Small intestine (tissue), 7 donors: ENCODE measurements around the gene ARMC2. TPM values are rescaled to one million over a fixed set of nuclear protein-coding genes. Genes with fewer than 3 reads are reported as not detected.

Experiments
- DNase-seq, 2 donors: peaks; one replicate each; pipeline versions ENCODE4 v3.0.0 to v3.0.0-alpha.2; 2013
- FAIRE-seq: peaks from 2 replicates; lab custom pipeline; 2012; peaks lifted over from hg19 to GRCh38; lab: Jason Lieb, UNC
- H3K27ac ChIP-seq, 3 donors: one replicate each; pipeline ENCODE4 v1.5.1; 2013; ENCODE audit warnings: low read length in 2 of 3, mild to moderate bottlenecking in 2 of 3, control low read depth in 1 of 3, inconsistent platforms in 1 of 3, low read depth in 1 of 3, moderate library complexity in 1 of 3
- H3K27me3 ChIP-seq, 3 donors: one replicate each; pipeline ENCODE4 v1.6.1; 2013; ENCODE audit warnings: low read length in 3 of 3, inconsistent platforms in 1 of 3; ENCODE audit not compliant: control insufficient read depth in 3 of 3, insufficient read depth in 3 of 3
- H3K36me3 ChIP-seq, 3 donors: one replicate each; pipeline ENCODE4 v1.6.1; 2013; ENCODE audit warnings: low read length in 3 of 3, inconsistent platforms in 1 of 3, low read depth in 1 of 3, mild to moderate bottlenecking in 1 of 3, moderate library complexity in 1 of 3; ENCODE audit not compliant: control insufficient read depth in 3 of 3, insufficient read depth in 2 of 3
- H3K4me1 ChIP-seq, 3 donors: one replicate each; pipeline ENCODE4 v1.6.1; 2013; ENCODE audit warnings: low read length in 2 of 3, inconsistent platforms in 1 of 3, low read depth in 1 of 3, mild to moderate bottlenecking in 1 of 3, moderate library complexity in 1 of 3; ENCODE audit not compliant: control insufficient read depth in 3 of 3, insufficient read depth in 2 of 3
- H3K4me3 ChIP-seq, 3 donors: one replicate each; pipeline ENCODE4 v1.5.1; 2013; ENCODE audit warnings: low read length in 3 of 3, control low read depth in 1 of 3, inconsistent platforms in 1 of 3, low read depth in 1 of 3, mild to moderate bottlenecking in 1 of 3, moderate library complexity in 1 of 3
- H3K9me3 ChIP-seq, 2 donors: one replicate each; pipeline ENCODE4 v1.6.1; 2013; ENCODE audit warnings: low read depth in 1 of 2, low read length in 1 of 2; ENCODE audit not compliant: control insufficient read depth in 2 of 2, insufficient read depth in 1 of 2
- WGBS, 3 donors: extraction: QIAGEN DNeasy Blood & Tissue Kit; methylation state at CpG; one replicate each; pipeline ENCODE4 v1.1.7; 2013; 5-methylcytosine and 5-hydroxymethylcytosine counted together
- polyA plus RNA-seq, 4 donors: library from polyadenylated mRNA; stranded (reverse) in 3 of 4; unstranded in 1 of 4; fragments of 200-250 nt in 3 of 4; fragments of 120-200 nt in 1 of 4; gene quantifications; one replicate each; pipeline versions ENCODE4 v1.2.1 to v1.2.3, GENCODE V29; 2013
- donor health status: healthy with polysubstance abuse.
- donor health status: control.
- donor health status: control.
- donor health status: Bipolar disorder and iron deficiency.
- donor health status: healthy.

ARMC2 gene
- polyA plus RNA-seq, 4 donors = 0.22 to 4.1 (median 2.3) TPM

DNA sequence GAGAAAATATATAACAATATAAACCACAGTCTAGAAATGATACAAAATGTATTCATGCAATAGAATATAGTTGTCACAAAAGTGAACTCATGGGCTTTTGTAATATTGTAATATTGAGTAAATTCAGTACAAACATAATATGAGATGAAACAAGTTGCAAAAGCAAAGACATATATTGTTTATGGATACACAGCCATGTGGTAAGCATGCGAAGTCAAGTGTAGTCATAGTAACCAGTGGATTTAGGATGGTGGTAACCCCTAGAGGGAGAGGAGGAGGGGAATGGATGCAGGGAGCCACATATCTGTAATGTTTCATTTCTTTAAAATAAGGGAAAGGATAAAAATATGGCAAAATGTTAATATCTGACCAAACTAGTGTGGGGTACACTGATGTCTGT, 47.3 kb downstream of the ARMC2 start:
- Histone ChIP-seq H3K36me3 (peaks cover 0 to 4% (median 0%) of the 10 kb centered on the region in 3 donors), H3K9me3 (no peaks in the 10 kb centered on the region), H3K27me3 (no peaks in the 10 kb centered on the region), H3K4me1 (peaks cover 1 to 3% (median 2%) of the 10 kb centered on the region in 3 donors), H3K27ac (peak overlapping the region in 2 of 3 donors; percentile 76 to 77), H3K4me3 (no peak overlapping the region)
- no peak for FAIRE-seq
- 79 to 100% (median 97%) methylated on average over 1 of the region's 1 CpG for WGBS, 3 donors
- no peak for DNase-seq

DNA sequence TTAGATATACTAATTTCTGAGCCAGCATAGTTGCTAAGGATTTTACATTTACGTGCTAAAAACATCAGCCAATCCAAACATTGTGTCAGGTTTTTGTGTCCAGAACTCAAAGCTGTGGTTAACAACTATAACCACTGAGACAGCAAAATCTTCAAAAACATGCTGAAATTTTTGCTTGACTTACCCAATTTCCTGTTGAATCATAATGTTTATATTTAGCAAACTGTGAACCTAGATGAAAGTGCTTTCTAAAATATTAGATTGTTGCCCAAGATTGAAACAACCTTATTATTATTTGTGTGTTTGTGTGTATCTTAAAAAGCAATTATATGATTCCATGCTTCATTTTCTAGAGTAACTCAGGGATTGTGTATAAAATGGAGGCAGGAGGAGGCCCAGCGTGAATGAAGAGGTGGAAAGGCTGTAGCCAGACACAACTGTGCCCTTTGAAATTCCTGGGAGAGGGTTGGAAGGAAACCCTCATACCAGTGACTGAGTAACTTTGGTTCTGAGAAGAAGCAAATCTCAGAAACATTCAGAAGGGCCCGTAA, 48.0 kb downstream of the ARMC2 start:
- DNase-seq (peak in 1 of 2 donors; percentile 57), FAIRE-seq (peak; percentile 41)
- Histone ChIP-seq H3K4me1 (peaks cover 2 to 3% (median 3%) of the 10 kb centered on the region in 3 donors), H3K27me3 (no peaks in the 10 kb centered on the region), H3K27ac (peak overlapping the region in 2 of 3 donors; percentile 67 to 80), H3K9me3 (no peaks in the 10 kb centered on the region), H3K36me3 (peaks cover 0 to 4% (median 0%) of the 10 kb centered on the region in 3 donors), H3K4me3 (no peak overlapping the region)
- 56 to 69% (median 68%) methylated on average over 3 of the region's 3 CpGs for WGBS, 3 donors

DNA sequence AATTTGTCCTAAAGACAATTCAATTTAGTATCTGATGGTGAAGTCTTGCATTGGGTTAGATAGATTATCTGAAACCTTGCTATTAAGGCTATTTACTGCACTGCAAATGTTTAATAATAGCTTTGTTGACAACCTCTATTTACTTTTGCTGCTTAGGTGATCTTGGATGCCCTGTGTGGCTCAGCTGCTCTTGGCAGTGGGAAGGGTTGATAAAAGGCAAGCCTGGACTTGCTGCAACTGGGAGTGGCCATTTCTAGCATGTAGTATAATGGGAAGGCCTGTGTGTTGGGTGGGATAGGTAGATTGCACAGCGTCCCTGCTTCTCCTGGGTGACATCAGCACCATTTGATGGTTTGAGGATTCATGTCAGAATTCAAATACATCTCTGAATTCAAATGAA, 49.1 kb downstream of the ARMC2 start:
- DNase-seq = peak in 1 of 2 donors; percentile 53
- peaks cover 0 to 6% (median 0%) of the 10 kb centered on the region in 3 donors for H3K36me3 ChIP-seq
- no peak overlapping the region for H3K27ac ChIP-seq
- H3K9me3 ChIP-seq = no peaks in the 10 kb centered on the region
- H3K27me3 ChIP-seq = no peaks in the 10 kb centered on the region
- H3K4me1 ChIP-seq = peaks cover 3 to 6% (median 5%) of the 10 kb centered on the region in 3 donors
- FAIRE-seq = no peak
- WGBS, 3 donors = 22 to 53% (median 36%) methylated on average over 1 of the region's 1 CpG
- H3K4me3 ChIP-seq = no peak overlapping the region

DNA sequence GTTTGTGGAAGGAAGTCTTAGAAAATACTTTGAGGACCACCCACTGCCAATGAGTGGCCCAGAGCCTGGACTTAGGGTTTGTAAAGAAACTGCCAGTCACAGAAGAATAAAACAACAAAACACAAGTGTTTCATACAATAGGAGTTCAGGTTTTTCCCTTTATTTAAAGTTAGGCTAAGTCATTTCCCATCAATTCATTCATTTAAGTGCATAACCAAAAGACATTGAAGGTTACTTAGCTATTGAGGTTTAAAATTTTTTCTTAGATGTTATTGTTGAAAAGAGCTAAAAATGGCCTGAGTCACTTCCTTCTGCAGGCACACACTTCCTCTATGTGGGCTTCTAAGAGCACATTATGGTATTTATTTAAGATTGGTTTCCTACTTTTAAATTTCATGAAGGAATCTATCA, 54.2 kb downstream of the ARMC2 start:
- Histone ChIP-seq H3K27ac (no peak overlapping the region), H3K4me1 (peaks cover 2 to 11% (median 4%) of the 10 kb centered on the region in 3 donors)
- FAIRE-seq = peak; percentile 10

DNA sequence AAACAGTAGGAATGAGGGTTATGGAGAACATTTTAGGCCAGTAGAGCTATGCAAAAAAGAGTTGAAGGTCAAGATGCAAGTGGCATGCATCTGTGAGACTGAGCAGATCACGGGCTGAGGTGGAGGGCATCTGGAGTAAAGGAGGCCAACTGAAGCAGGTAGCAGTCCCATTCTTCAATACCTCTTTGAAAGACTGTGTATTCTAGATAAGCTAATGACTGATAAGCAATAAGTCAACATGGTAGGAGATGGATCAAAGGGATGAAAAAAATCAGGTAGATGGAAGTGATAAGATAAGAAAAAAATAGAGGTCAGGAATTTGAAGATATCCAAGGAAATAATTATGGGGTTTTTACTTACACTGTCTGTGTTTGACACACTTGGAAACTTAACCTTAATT, 55.6 kb downstream of the ARMC2 start:
- WGBS, 3 donors = 7 to 62% (median 28%) methylated on average over 1 of the region's 1 CpG
- FAIRE-seq (no peak), DNase-seq (peak; percentile 43 to 54)
- Histone ChIP-seq H3K36me3 (peaks cover 0 to 6% (median 0%) of the 10 kb centered on the region in 3 donors), H3K4me1 (peaks cover 0 to 11% (median 4%) of the 10 kb centered on the region in 3 donors), H3K27ac (no peak overlapping the region), H3K9me3 (no peaks in the 10 kb centered on the region), H3K4me3 (no peak overlapping the region), H3K27me3 (no peaks in the 10 kb centered on the region)

More for the DNA sequence above, 54.2 kb downstream of the ARMC2 start:
- Histone ChIP-seq H3K27me3 (no peaks in the 10 kb centered on the region), H3K36me3 (peaks cover 0 to 6% (median 0%) of the 10 kb centered on the region in 3 donors), H3K4me3 (no peak overlapping the region), H3K9me3 (no peaks in the 10 kb centered on the region)
- DNase-seq = no peak

DNA sequence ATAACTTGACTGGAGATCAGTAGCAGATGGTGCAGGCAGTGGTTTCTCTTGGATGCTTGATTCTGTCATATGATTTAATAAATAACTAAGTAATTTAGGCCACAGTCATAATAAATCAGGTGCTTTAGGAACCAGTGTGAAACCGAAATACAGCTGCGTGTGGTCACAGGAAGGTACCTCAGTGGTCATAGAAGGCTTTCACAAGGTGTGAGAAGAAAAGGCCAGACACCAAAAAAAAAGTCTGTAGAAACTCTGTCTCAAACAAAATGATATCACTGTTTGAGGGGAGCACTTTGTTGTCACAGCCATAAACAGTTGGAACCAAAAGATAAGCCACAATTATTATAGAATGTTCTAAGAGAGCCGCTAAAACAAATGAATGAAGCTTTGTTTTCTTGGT, 56.5 kb downstream of the ARMC2 start:
- Histone ChIP-seq H3K27ac (peak overlapping the region in 2 of 3 donors; percentile 36 to 42), H3K9me3 (no peaks in the 10 kb centered on the region), H3K27me3 (no peaks in the 10 kb centered on the region), H3K4me1 (peaks cover 0 to 11% (median 4%) of the 10 kb centered on the region in 3 donors), H3K36me3 (peaks cover 0 to 6% (median 0%) of the 10 kb centered on the region in 3 donors), H3K4me3 (no peak overlapping the region)
- DNase-seq = peak; percentile 55 to 70
- peak; percentile 65 for FAIRE-seq
- WGBS, 3 donors = 10 to 49% (median 18%) methylated on average over 3 of the region's 3 CpGs

DNA sequence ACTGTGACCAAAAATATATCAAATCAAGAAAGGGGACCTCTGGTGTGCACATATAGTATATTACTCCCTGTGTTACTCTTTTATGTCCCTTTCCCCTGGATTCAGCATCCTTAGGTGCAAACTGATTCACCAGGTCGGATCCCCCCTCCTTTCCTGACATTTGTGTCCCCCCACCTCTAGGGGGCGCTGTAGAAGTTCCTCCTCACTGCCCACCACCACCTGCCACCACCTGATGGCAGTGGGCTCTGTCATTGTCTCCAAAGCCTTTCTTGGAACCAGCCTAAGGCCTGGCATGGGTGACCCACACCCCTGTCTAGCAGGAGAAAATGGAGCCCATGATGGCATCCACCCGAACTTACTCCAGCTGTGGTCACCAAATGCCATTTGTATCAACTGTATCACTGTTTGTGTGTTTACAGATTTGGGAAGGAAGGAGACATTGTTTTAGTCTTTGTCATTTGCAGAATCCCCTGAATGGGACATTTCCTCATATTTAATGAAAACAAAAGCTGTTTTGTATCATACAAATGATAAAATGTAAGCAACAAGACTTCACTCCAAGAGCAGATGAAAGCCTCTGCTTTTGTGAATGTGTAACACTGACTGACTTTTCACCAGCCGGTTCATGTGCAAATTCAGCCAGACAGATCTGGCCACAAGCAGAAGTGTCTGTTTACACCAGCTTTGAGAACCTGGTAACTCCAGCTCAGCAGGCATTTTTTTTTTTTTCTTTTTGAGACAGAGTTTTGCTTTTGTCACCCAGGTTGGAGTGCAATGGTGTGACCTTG, 66.2 kb downstream of the ARMC2 start:
- peak overlapping the region in 1 of 3 donors; percentile 78 for H3K27ac ChIP-seq
- H3K36me3 ChIP-seq = no peaks in the 10 kb centered on the region
- no peaks in the 10 kb centered on the region for H3K27me3 ChIP-seq
- no peaks in the 10 kb centered on the region for H3K9me3 ChIP-seq
- peaks cover 0 to 2% (median 0%) of the 10 kb centered on the region in 3 donors for H3K4me1 ChIP-seq
- 64 to 74% (median 72%) methylated on average over 4 of the region's 4 CpGs for WGBS, 3 donors
- FAIRE-seq (no peak), DNase-seq (no peak)
- no peak overlapping the region for H3K4me3 ChIP-seq

DNA sequence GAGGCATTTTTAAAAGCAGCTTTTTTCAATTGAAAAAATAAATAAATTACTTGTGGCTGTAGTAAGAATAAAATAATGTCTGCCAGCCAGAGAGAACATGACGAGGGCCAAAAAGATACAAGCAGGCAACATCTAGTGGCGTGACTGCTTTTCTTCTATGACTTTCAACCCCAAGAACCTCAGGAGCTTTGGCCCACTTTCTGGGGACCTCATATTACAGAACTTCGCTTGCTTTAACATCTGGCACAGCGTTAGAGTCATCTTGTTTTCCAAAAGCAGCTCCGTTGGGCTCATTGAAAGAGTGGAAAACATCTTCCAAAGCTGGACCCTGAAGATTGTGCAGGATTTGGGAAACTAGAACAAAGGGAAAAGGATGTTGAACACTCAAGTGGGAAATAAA, 67.0 kb downstream of the ARMC2 start:
- DNase-seq = no peak
- Histone ChIP-seq H3K4me3 (no peak overlapping the region), H3K4me1 (peaks cover 0 to 2% (median 0%) of the 10 kb centered on the region in 3 donors), H3K27ac (no peak overlapping the region), H3K27me3 (no peaks in the 10 kb centered on the region), H3K9me3 (no peaks in the 10 kb centered on the region), H3K36me3 (no peaks in the 10 kb centered on the region)
- WGBS, 3 donors = 80 to 92% (median 90%) methylated on average over 5 of the region's 5 CpGs
- FAIRE-seq = no peak
